NCI-H146 treated with DMSO at 0.1 percent for 48 hours (cell line): ENCODE data around the gene OGA.

Experiments used
- DNase-seq: peaks from one replicate; lab custom pipeline; 2025; ENCODE audit not compliant: unreplicated experiment; lab: John Stamatoyannopoulos, UW

Gene OGA

GRCh38 chr10:101761226-101761625, 57.0 kb downstream of the OGA start:
- no peak for DNase-seq

- no peak for DNase-seq
Observed at GRCh38 chr10:101760510-101760909, 57.7 kb downstream of the OGA start.

- no peak for DNase-seq
Observed at GRCh38 chr10:101759309-101760247, 58.7 kb downstream of the OGA start.

- no peak for DNase-seq
Observed at GRCh38 chr10:101758858-101759257, 59.4 kb downstream of the OGA start.

GRCh38 chr10:101752241-101752640, 66.0 kb downstream of the OGA start:
- no peak for DNase-seq

- DNase-seq = no peak
Observed at GRCh38 chr10:101749047-101750016, 68.9 kb downstream of the OGA start.

- no peak for DNase-seq
Observed at GRCh38 chr10:101748496-101748895, 69.7 kb downstream of the OGA start.

- DNase-seq = no peak
Observed at GRCh38 chr10:101745074-101745696, 73.1 kb downstream of the OGA start.

GRCh38 chr10:101744267-101744666, 74.0 kb downstream of the OGA start:
- no peak for DNase-seq

GRCh38 chr10:101741938-101742337, 76.3 kb downstream of the OGA start:
- no peak for DNase-seq

GRCh38 chr10:101736666-101737065, 81.6 kb downstream of the OGA start:
- DNase-seq = no peak
